CD14-positive monocyte (primary cell): ENCODE measurements around the gene RIBC2. TPM values are rescaled to one million over a fixed set of nuclear protein-coding genes. Genes with fewer than 3 reads are reported as not detected.

Source experiments
- DNase-seq, 3 donors: peaks; one replicate each; pipeline ENCODE4 v3.0.0-alpha.2; 2011 to 2022
- H2AFZ ChIP-seq: 2 replicates; pipeline ENCODE4 v1.6.0; 2012; ENCODE audit warnings: mild to moderate bottlenecking, low read depth, low read length, inconsistent platforms; ENCODE audit not compliant: insufficient read depth, poor library complexity, severe bottlenecking
- H3K27ac ChIP-seq, 2 donors: 1 replicate in 1 of 2; 2 replicates in 1 of 2; pipeline ENCODE4 v1.5.1; 2012 to 2013; ENCODE audit warnings: low read length in 2 of 2, control low read depth in 1 of 2, inconsistent platforms in 1 of 2, low read depth in 1 of 2, mild to moderate bottlenecking in 1 of 2
- H3K27me3 ChIP-seq, 2 donors: one replicate each; pipeline versions ENCODE4 v1.6.0 to v1.6.1; 2011 to 2013; ENCODE audit warnings: low read length in 2 of 2; ENCODE audit not compliant: control insufficient read depth in 2 of 2, insufficient read depth in 2 of 2
- H3K36me3 ChIP-seq, 2 donors: replicated peaks in 1 of 2; 1 replicate in 1 of 2; 2 replicates in 1 of 2; pipeline versions ENCODE4 v1.5.1 to v1.6.1; 2012 to 2013; ENCODE audit warnings: low read length in 2 of 2, control low read depth in 1 of 2, inconsistent platforms in 1 of 2, mild to moderate bottlenecking in 1 of 2; ENCODE audit not compliant: insufficient read depth in 2 of 2, control insufficient read depth in 1 of 2
- H3K4me1 ChIP-seq, 2 donors: 1 replicate in 1 of 2; 2 replicates in 1 of 2; pipeline versions ENCODE4 v1.5.1 to v1.6.1; 2012 to 2013; ENCODE audit warnings: low read length in 2 of 2, control low read depth in 1 of 2, inconsistent platforms in 1 of 2, mild to moderate bottlenecking in 1 of 2, moderate library complexity in 1 of 2; ENCODE audit not compliant: insufficient read depth in 2 of 2, control insufficient read depth in 1 of 2
- H3K4me2 ChIP-seq: replicated peaks from 2 replicates; pipeline ENCODE3; 2012; ENCODE audit warnings: low read length, moderate library complexity, mild to moderate bottlenecking; ENCODE audit not compliant: poor library complexity, severe bottlenecking; ENCODE audit errors: extremely low read depth
- H3K4me3 ChIP-seq, 3 experiments: fragments of 200-600 bp in 1 of 3; sonication (generic) in 1 of 3; replicated peaks in 1 of 3; 1 replicate in 2 of 3; 2 replicates in 1 of 3; pipeline ENCODE4 v1.5.1; 2011 to 2013; ENCODE audit warnings: low read length in 3 of 3, mild to moderate bottlenecking in 3 of 3, control low read depth in 2 of 3, low read depth in 2 of 3, inconsistent platforms in 1 of 3, moderate library complexity in 1 of 3
- H3K79me2 ChIP-seq: 2 replicates; pipeline ENCODE4 v1.6.0; 2012; ENCODE audit warnings: mild to moderate bottlenecking, control low read depth, inconsistent platforms, low read length, moderate library complexity; ENCODE audit not compliant: insufficient read depth
- H3K9ac ChIP-seq: 2 replicates; pipeline ENCODE4 v1.6.0; 2017; ENCODE audit warnings: low read length, mild to moderate bottlenecking; ENCODE audit not compliant: insufficient read depth, poor library complexity, severe bottlenecking
- H3K9me3 ChIP-seq, 2 donors: replicated peaks in 1 of 2; 1 replicate in 1 of 2; 2 replicates in 1 of 2; pipeline versions ENCODE4 v1.5.1 to v1.6.1; 2012 to 2013; ENCODE audit warnings: low read length in 2 of 2, control low read depth in 1 of 2; ENCODE audit not compliant: control insufficient read depth in 1 of 2, insufficient read depth in 1 of 2
- H4K20me1 ChIP-seq: 2 replicates; pipeline ENCODE4 v1.6.0; 2012; ENCODE audit warnings: mild to moderate bottlenecking, low read length, control low read depth, moderate library complexity; ENCODE audit not compliant: insufficient read depth
- H3K27ac Mint-ChIP-seq, 7 donors: one replicate each; pipeline ENCODE4 v1.8.0; 2020; ENCODE audit warnings: mild to moderate bottlenecking in 7 of 7, mixed read lengths in 7 of 7, moderate library complexity in 6 of 7, inconsistent platforms in 2 of 7
- H3K27me3 Mint-ChIP-seq, 3 donors: one replicate each; pipeline ENCODE4 v1.8.0; 2021 to 2022; ENCODE audit warnings: low read depth in 3 of 3, mild to moderate bottlenecking in 3 of 3, mixed read lengths in 3 of 3, moderate library complexity in 3 of 3, inconsistent platforms in 1 of 3
- H3K36me3 Mint-ChIP-seq, 2 donors: one replicate each; pipeline ENCODE4 v1.8.0; 2020; ENCODE audit warnings: mixed read lengths in 2 of 2, inconsistent platforms in 1 of 2, mild to moderate bottlenecking in 1 of 2
- H3K4me1 Mint-ChIP-seq: one replicate; pipeline ENCODE4 v1.8.0; 2020; ENCODE audit warnings: mild to moderate bottlenecking, mixed read lengths
- H3K4me3 Mint-ChIP-seq, 2 donors: one replicate each; pipeline ENCODE4 v1.8.0; 2020; ENCODE audit warnings: mild to moderate bottlenecking in 2 of 2, mixed read lengths in 2 of 2, moderate library complexity in 1 of 2
- H3K9me3 Mint-ChIP-seq, 7 donors: one replicate each; pipeline ENCODE4 v1.8.0; 2020 to 2022; ENCODE audit warnings: mixed read lengths in 7 of 7, mild to moderate bottlenecking in 6 of 7, moderate library complexity in 6 of 7, inconsistent platforms in 2 of 7
- CTCF ChIP-seq: fragments of 200-600 bp; IDR thresholded peaks from one replicate; pipeline ENCODE4 v1.8.0; 2022; ENCODE audit warnings: antibody characterized with exemption, mild to moderate bottlenecking
- WGBS: methylation state at CpG from one replicate; pipeline ENCODE4 v1.1.5; 2013; ENCODE audit warnings: missing lambda C conversion rate; ENCODE audit not compliant: insufficient coverage; 5-methylcytosine and 5-hydroxymethylcytosine counted together
- intact Hi-C, 2 donors: fragments of 100-400 bp; cut with micrococcal nuclease; formaldehyde crosslinking; loops; one replicate each; pipeline versions ENCODE4 v1.15.0 to v1.15.1; 2023
- polyA plus RNA-seq, 3 donors: library from polyadenylated mRNA; depleted of rRNA in 1 of 3; unstranded in 2 of 3; stranded (reverse) in 1 of 3; fragments of 300-500 nt in 2 of 3; fragments of >200 nt in 1 of 3; fragmentation: Illumina TruSeq in 2 of 3; gene quantifications; 1 replicate in 2 of 3; 2 replicates in 1 of 3; pipeline ENCODE4 v1.2.3, GENCODE V29; 2012 to 2021

Gene RIBC2
- polyA plus RNA-seq, 3 donors: not detected

DNA sequence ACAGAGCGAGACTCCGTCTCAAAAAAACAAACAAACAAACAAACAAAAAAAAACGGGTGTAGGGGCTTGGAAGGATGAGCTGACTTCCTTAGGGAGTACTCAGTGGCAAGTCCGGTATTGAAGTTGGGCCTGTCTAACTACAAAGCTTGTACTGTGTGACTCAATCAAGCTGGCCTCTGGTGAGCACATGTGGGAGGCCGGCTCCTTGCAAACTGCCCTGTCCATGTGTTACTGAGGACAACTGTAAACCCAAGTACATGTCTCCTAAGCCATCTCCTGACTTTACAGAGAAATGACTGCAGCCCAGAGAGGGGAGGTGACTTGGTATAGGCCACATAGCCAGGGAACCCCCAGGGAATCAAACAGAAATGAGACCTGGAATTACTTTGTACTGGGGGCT, 11.6 kb downstream of the RIBC2 start:
- Histone ChIP-seq H3K4me2 (no peak overlapping the region), H3K79me2 (no peaks in the 10 kb centered on the region), H3K27me3 (no peaks in the 10 kb centered on the region), H3K9ac (no peak overlapping the region), H2AFZ (no peak overlapping the region), H3K4me1 (peaks cover 52% of the 10 kb centered on the region in 2 donors), H3K4me3 (no peak overlapping the region), H3K9me3 (peaks cover 0 to 5% of the 10 kb centered on the region in 2 donors), H3K27ac (peak overlapping the region; percentile 85 to 90), H3K36me3 (peaks cover 0 to 5% of the 10 kb centered on the region in 2 donors), H4K20me1 (no peaks in the 10 kb centered on the region)
- TF ChIP-seq CTCF: no peak
- peaks cover 57% of the 10 kb centered on the region for H3K4me1 Mint-ChIP-seq
- peak overlapping the region in 1 of 2 donors; percentile 42 for H3K4me3 Mint-ChIP-seq
- peak in 2 of 3 donors; percentile 31 to 47 for DNase-seq
- H3K27me3 Mint-ChIP-seq: peaks cover 0 to 10% (median 0%) of the 10 kb centered on the region in 3 donors
- intact Hi-C loops: no loop called here
- peaks cover 2 to 8% (median 6%) of the 10 kb centered on the region in 7 donors for H3K9me3 Mint-ChIP-seq
- peaks cover 8 to 13% of the 10 kb centered on the region in 2 donors for H3K36me3 Mint-ChIP-seq
- WGBS: 60% methylated on average over 1 of the region's 5 CpGs
- H3K27ac Mint-ChIP-seq: peak overlapping the region; percentile 93 to 97 (median 96)

DNA sequence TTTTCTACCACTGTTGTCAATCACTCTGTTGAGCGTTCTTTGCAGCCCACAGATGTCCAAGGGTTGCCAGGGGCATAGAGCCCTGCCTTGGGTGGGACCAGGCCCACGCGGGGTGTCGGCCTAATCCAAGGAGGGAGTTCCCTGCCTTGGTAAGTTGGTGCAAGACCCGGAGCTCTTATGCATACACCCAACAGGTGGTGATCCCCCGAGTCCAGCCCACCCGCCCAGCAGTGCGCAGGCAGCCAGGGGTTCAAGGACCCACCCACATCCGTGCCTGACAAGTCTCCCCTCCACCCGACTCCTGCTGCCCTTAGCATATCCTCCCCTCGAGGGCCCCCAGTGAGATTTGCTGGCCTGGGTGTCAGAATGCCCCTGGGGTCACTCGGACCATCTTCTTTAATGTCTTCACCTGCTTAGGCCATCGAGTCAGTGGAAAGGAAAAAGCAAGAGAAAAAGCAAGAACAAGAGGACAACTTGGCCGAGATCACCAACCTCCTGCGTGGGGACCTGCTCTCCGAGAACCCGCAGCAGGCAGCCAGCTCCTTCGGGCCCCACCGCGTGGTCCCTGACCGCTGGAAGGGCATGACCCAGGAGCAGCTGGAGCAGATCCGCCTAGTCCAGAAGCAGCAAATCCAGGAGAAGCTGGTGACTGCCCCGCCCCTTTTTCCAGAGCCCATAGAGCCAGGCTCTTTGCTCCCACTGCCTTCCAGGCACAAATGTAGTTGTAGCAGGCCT, 12.2 kb downstream of the RIBC2 start:
- Histone ChIP-seq H2AFZ (no peak overlapping the region), H3K4me2 (no peak overlapping the region), H3K36me3 (peaks cover 0 to 5% of the 10 kb centered on the region in 2 donors), H3K27me3 (no peaks in the 10 kb centered on the region), H3K4me1 (peaks cover 55% of the 10 kb centered on the region in 2 donors), H3K4me3 (no peak overlapping the region), H3K27ac (peak overlapping the region; percentile 85 to 90), H3K9ac (no peak overlapping the region), H3K9me3 (peaks cover 0 to 5% of the 10 kb centered on the region in 2 donors), H4K20me1 (no peaks in the 10 kb centered on the region), H3K79me2 (no peaks in the 10 kb centered on the region)
- no peak for TF ChIP-seq CTCF
- no peak for DNase-seq
- H3K27me3 Mint-ChIP-seq: peaks cover 0 to 10% (median 0%) of the 10 kb centered on the region in 3 donors
- intact Hi-C loops: no loop called here
- peak overlapping the region; percentile 30 to 97 (median 96) for H3K27ac Mint-ChIP-seq
- peaks cover 57% of the 10 kb centered on the region for H3K4me1 Mint-ChIP-seq
- WGBS: 98% methylated on average over 18 of the region's 23 CpGs
- H3K4me3 Mint-ChIP-seq: no peak overlapping the region
- H3K9me3 Mint-ChIP-seq: peaks cover 2 to 8% (median 6%) of the 10 kb centered on the region in 7 donors
- peaks cover 8 to 13% of the 10 kb centered on the region in 2 donors for H3K36me3 Mint-ChIP-seq
